Raji (cell line): ENCODE measurements around the gene MEP1B.

ENCODE experiments used
- POLR2A ChIP-seq: IDR thresholded peaks from 2 replicates; pipeline ENCODE4 v1.6.1; 2011; ENCODE audit warnings: low read depth, low read length, control low read depth; ENCODE audit not compliant: insufficient read depth

Gene MEP1B

DNA sequence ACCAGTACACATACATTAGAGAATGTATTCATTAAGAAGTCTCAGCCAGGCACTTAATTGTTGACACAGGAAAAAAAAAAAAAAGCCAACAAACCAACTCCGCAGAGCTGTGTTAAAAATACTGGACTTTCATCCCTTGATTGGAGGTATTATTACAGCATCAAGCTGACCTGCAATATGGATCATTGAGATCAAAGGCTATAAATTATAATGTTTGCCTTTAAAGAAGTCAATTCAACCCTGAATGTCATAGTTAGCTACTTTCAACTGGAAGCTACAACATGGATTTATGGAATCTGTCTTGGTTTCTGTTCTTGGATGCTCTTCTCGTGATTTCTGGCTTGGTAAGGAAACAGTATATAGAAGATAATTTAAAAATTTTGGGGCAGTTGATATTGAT is at the start of gene MEP1B:
Gene MEP1B, plus strand, starts transcription at position 250 of the 400 bp plus-strand sequence. Its CDS starts 32 bp downstream, at position 282.
- TF ChIP-seq POLR2A: no peak

DNA sequence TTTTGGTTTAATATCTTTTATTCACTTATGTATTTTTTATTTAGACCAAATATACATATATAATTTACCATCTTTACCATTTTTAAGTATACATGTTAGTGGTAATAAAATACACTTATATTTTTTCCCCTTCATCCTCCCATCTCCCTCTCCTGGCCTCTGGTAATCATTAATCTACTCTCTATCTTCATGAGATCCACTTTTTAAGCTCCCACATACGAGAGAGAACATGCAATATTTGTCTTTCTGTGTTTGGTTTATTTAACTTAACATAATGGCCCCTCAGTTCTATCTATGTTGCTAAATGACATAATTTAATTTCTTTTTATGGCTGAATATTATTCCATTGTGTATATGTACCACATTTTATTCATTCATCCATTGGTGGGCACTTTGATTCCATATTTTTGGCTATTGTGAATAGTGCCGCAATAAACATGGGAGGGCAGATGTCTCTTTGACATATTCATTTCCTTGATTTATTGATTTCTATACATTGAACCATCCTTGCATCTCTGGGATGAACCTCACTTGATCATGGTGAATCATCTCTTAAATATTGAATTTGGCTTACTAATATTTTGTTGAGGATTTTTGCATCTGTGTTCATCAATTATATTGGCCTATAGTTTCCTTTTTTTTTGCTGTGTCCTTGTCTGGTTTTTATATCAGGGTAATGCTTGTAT is 41.5 kb upstream of the MEP1B start:
- no peak for TF ChIP-seq POLR2A

DNA sequence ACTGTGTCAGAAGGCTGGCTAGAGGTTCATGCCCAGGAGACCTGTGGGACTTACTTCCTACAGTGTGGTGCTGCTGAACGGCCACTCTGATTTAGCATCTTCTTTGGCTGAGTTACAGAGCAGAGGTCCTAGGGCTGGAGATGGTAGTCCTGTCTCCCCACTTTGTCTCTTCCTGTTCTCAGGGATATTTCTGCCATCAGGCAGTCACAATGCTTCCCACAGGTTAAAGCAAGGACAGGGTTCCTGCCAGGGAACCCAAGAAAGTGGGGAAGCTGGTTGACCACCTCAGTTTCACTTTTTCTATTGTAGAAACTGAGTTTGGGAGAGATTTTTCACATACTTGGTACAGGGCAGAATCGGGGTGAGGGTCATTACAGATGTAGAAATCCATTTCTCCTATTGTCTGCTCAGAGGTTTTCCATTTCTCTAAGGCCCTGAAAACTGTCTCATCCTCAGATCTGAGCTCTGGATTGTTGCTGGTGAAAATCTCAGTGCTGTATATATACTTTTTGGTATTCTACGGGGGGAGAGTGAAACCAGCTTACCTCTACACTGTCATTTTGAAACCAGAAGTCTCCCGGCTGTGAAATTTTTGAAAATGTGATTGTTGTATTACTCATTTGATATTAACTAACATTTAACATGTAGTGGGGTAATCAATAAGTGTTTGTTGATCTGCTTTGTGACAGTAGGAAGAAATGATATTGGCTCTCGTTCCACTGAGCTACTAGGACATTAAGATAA is 37.0 kb upstream of the MEP1B start:
- no peak for TF ChIP-seq POLR2A

- no peak for TF ChIP-seq POLR2A
Measured at GRCh38 chr18:32156855-32157254, 33.0 kb upstream of the MEP1B start.

DNA sequence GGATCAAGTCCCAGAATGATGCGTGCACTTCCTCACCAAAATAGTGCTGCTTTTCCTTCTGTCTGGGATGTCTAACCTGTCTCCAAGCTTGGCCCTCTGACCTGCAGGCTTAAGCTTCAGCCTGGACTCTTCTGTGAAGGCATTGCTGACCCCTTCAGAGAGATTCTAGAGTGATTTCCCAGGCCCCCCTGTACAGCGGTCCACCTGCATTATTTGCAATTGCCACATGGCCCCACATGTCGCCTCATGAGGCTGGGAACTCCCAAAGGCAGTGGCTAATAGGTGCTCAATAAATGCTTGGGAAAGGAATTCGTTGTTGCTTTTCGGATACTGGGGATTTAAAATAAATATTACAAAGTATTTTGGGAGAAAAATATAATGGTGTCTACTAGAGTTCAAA is 32.3 kb upstream of the MEP1B start:
- TF ChIP-seq POLR2A: no peak

DNA sequence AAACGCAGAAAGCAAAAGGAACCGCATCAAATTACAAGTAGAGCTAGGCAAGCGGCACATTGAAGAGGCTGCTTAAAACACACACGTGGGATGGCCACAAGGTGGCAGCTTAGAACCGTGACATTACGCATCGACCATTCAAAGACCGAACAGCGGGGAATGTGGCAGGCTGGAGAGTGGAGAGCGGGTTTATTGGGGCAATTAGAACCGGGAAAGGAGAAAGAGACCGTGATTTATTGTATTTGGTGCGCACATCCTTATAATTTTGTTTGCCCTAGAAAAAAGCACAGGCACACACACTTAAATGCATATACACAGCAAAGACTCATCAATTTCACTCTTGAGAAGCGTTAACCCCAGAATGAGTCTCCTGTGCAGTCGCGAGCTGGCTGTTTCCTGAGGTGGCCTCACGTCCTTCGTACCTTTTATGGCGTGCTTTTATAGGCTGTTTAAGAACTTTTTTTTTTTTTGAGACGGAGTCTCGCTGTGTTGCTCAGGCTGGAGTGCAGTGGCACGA is 31.7 kb upstream of the MEP1B start:
- no peak for TF ChIP-seq POLR2A

GRCh38 chr18:32160547-32160946 is 29.3 kb upstream of the MEP1B start:
- no peak for TF ChIP-seq POLR2A

GRCh38 chr18:32167980-32168730 is 21.7 kb upstream of the MEP1B start:
- no peak for TF ChIP-seq POLR2A

- no peak for TF ChIP-seq POLR2A
Measured at GRCh38 chr18:32173654-32174053, 16.2 kb upstream of the MEP1B start.

DNA sequence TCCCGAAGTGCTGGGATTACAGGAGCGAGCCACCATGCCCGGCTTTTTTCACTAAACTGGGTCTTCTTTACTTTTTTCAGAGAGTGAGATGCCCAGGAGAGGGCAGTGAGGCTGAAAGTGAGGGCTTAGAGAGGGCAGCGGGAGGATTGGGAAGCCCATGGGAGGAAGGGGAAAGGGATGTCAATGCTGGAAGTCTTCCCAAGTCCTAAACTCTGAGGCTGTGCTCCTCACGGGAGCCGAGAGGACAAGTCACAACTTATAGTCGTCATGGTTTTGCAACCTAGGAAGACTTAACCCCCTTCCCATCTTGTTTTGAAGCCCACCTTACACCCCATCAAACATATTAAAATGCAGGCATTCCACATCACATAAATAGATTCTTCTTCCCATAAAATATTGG is 15.1 kb upstream of the MEP1B start:
- no peak for TF ChIP-seq POLR2A

GRCh38 chr18:32175265-32175664 is 14.6 kb upstream of the MEP1B start:
- TF ChIP-seq POLR2A: no peak

DNA sequence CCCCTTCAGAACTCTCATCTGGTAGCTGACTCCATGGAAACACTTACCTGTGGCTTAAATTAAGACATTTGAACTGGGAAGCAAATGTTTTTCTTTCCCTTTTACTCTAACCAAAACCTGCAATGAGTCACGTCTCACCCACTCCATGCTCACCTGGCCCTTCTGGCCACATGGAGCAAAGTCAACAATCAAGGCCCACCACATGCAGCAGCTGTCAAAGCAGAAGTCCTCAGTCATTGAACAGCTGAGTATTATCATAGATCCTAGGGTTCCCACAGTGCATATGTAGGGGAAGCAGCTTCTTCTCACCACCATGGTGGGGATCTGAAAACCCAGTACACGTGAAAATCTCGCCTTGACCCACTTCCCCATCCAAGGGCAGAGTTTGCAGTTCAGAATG is 12.3 kb upstream of the MEP1B start:
- no peak for TF ChIP-seq POLR2A

- TF ChIP-seq POLR2A: no peak
Measured at GRCh38 chr18:32183503-32183902, 6.3 kb upstream of the MEP1B start.

DNA sequence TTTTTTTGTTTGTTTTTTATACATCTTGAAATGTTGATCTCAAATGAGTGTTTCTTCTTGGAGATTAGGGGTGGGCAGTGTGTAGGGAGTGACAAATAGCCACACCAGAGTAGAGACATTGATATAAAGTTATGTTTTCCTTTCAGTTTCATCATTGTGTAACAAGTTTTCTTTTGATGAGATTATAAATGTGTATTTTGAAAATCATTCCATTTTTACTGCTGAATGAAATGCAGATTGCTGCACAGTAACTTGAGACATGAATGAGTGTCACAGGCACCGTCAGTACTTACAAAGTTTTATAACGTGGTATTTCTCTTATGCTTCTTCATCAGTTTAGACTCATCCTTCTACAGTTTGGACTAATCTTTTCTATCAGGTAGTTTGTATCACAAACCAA is 370 bp downstream of the MEP1B start:
- no peak for TF ChIP-seq POLR2A

GRCh38 chr18:32195881-32196815 is 6.3 kb downstream of the MEP1B start:
- no peak for TF ChIP-seq POLR2A

DNA sequence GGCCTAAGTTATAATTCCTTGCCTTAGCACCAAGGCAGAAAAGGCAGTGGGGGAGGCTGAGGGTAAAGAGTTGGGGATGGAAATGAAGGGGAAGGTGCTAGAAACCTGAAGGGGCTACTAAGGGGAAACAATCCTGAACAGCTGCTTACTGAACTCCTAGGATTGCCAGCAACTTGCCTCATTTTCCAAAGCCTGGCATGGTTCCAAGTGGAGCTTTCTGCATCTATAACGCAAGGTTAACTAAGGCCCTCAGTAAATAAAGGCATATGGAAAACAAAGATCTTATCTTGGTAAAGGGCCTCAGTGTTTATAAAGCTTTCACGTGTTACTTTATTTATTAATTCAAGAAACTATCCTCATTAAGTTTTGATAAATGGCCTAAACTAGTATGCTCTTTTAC is 10.9 kb downstream of the MEP1B start:
- no peak for TF ChIP-seq POLR2A
